ENCODE results near the gene LIPI. TPM values are rescaled to one million over a fixed set of nuclear protein-coding genes. Genes with fewer than 3 reads are reported as not detected.

The LIPI gene
- total RNA-seq, 4 donors from 2014 or later = not detected

- Histone ChIP-seq H3K4me3 (no peak overlapping the region), H3K36me3 (peaks cover 0 to 30% (median 0%) of the 10 kb centered on the region in 3 donors), H3K27me3 (no peaks in the 10 kb centered on the region), H3K9me3 (peaks cover 0 to 29% (median 0%) of the 10 kb centered on the region in 3 donors), H3K4me1 (no peaks in the 10 kb centered on the region), H3K27ac (no peak overlapping the region)
- intact Hi-C loops (cut with DNase I) = no loop called here
- 95 to 100% methylated on average over 17 to 20 of the region's 32 CpGs for WGBS, 2 donors
- no peak for TF ChIP-seq POLR2A (IDR thresholded peaks at IDR 0.05)
- TF ChIP-seq, protein P1, sequence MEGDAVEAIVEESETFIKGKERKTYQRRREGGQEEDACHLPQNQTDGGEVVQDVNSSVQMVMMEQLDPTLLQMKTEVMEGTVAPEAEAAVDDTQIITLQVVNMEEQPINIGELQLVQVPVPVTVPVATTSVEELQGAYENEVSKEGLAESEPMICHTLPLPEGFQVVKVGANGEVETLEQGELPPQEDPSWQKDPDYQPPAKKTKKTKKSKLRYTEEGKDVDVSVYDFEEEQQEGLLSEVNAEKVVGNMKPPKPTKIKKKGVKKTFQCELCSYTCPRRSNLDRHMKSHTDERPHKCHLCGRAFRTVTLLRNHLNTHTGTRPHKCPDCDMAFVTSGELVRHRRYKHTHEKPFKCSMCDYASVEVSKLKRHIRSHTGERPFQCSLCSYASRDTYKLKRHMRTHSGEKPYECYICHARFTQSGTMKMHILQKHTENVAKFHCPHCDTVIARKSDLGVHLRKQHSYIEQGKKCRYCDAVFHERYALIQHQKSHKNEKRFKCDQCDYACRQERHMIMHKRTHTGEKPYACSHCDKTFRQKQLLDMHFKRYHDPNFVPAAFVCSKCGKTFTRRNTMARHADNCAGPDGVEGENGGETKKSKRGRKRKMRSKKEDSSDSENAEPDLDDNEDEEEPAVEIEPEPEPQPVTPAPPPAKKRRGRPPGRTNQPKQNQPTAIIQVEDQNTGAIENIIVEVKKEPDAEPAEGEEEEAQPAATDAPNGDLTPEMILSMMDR (IDR thresholded peaks at IDR 0.05) = no peak
- no peak for DNase-seq
These were observed 135.2 kb downstream of the LIPI start for GRCh38 chr21:14075346-14076142.

DNA sequence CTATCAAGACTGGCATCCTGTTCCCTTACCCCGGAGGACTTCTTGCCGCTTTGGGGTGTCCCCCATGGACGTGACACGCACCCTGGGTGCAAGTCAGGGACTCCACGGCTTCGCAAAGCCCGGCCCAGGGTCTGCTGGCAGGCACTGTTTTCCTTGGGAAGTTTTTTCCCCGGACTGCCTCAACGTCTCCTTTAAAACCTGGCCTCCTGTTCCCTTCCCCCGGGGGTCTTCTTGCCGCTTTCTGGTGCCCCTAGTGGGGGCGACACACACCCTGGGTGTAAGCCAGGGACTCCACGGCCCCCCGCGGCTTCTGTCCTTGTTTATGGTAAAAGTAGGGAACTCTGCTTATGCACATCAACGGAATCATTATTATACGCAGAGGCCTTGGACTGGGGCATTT, 136.6 kb downstream of the LIPI start:
- no peaks in the 10 kb centered on the region for H3K4me1 ChIP-seq
- DNase-seq = no peak
- H3K4me3 ChIP-seq = no peak overlapping the region
- H3K27me3 ChIP-seq = no peaks in the 10 kb centered on the region
- H3K27ac ChIP-seq = no peak overlapping the region
- TF ChIP-seq, protein P1 (IDR thresholded peaks at IDR 0.05) = no peak
- no peak for TF ChIP-seq POLR2A (IDR thresholded peaks at IDR 0.05)
- H3K36me3 ChIP-seq = peaks cover 0 to 40% (median 0%) of the 10 kb centered on the region in 3 donors
- H3K9me3 ChIP-seq = peaks cover 0 to 28% (median 0%) of the 10 kb centered on the region in 3 donors
- 96 to 98% methylated on average over 17 of the region's 17 CpGs for WGBS, 2 donors
- intact Hi-C loops (cut with DNase I) = no loop called here

DNA sequence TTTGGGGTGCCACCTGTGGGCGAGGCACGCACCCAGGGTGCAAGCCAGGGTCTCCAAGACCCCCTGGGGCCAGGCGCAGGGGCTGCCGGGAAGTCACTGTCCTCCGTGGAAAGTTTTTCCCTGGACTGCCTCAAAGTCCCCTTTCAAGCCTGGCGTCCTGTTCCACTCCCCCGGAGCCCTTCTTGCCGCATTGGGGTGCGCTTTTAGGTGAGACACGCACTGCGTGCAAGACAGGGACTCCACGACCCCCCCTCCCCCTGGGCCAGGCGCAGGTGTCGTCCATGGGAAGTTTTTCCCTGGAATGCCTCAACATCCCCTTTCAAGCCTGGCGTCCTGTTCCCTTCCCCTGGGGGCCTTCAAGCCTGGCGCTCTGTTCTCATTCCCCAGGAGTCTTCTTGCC, 137.1 kb downstream of the LIPI start:
- no peak for DNase-seq
- Histone ChIP-seq H3K4me1 (no peaks in the 10 kb centered on the region), H3K27ac (no peak overlapping the region), H3K9me3 (peaks cover 0 to 22% (median 0%) of the 10 kb centered on the region in 3 donors), H3K27me3 (no peaks in the 10 kb centered on the region), H3K4me3 (no peak overlapping the region), H3K36me3 (peaks cover 0 to 40% (median 0%) of the 10 kb centered on the region in 3 donors)
- intact Hi-C loops (cut with DNase I) = no loop called here
- TF ChIP-seq, protein P1 (IDR thresholded peaks at IDR 0.05) = no peak
- no peak for TF ChIP-seq POLR2A (IDR thresholded peaks at IDR 0.05)
- 92 to 96% methylated on average over 11 to 13 of the region's 16 CpGs for WGBS, 2 donors

DNA sequence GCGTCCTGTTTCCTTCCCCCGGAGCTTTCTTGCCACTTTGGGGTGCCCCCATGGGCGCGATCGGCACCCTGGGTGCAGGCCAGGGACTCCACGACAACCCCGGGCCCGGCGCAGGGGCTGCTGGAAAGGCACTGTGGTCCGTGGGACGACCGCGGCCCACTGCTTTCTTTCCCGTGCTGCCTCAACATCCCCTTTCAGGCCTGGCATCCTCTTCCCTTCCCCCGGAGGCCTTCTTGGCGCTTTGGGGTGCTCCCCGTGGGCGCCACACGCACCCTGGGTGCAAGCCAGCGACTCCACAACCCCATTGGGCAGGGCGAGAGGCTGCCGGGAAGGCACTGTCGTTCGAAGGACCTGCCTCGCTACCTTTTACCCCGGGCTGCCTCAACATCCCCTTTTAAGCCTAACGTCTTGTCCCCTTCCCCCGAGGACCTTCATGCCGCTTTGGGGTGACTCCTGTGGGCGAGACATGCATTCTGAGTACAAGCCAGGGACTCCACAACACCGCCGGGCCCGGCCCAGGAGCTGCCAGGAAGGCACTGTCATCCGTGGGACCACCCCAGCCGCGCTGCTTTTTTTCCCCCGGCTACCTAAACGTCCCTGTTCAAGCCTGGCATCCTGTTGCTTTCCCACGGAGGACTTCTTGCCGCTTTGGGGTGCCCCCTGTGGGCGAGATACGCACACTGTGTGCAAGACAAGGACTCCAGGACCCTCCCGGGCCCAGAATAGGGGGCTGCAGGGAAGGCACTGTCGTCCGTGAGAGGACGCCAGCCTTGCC, 137.8 kb downstream of the LIPI start:
- Histone ChIP-seq H3K4me1 (no peaks in the 10 kb centered on the region), H3K4me3 (no peak overlapping the region), H3K27me3 (no peaks in the 10 kb centered on the region), H3K36me3 (peaks cover 0 to 40% (median 0%) of the 10 kb centered on the region in 3 donors), H3K27ac (no peak overlapping the region), H3K9me3 (peaks cover 0 to 15% (median 0%) of the 10 kb centered on the region in 3 donors)
- no peak for DNase-seq
- no peak for TF ChIP-seq POLR2A (IDR thresholded peaks at IDR 0.05)
- TF ChIP-seq, protein P1 (IDR thresholded peaks at IDR 0.05) = no peak
- WGBS, 2 donors = 96 to 98% methylated on average over 18 to 19 of the region's 46 CpGs
- intact Hi-C loops (cut with DNase I) = no loop called here
